8988T (cell line): ENCODE results near the gene UPB1.
A peak's percentile ranks its signal among the peaks of the same experiment; 100 is the strongest.
"Not testable (repeated sequence)": the region's sequence is repeated elsewhere in the genome, so short reads cannot be mapped to it uniquely, and the experiment has no call there.

Experiments
- DNase-seq: peaks from one replicate; pipeline ENCODE4 v3.0.0; 2011

The UPB1 gene

DNA sequence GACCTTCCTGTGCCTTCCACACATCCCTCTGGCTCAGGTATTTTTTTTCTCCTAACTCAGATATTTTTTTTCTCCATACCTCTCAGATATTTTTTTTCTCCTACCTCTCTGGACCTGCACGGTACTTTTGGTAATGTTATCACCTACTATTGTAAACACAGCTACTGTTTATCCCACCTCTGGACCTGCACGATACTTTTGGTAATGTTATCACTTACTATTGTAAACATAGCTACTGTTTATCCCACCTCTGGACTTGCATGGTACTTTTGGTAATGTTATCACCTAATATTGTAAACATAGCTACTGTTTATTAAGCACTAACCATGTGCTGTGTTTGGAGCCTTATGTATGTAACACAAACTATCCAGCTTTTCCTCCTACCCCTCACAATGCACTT is 12.1 kb upstream of the UPB1 start:
- no peak for DNase-seq

DNA sequence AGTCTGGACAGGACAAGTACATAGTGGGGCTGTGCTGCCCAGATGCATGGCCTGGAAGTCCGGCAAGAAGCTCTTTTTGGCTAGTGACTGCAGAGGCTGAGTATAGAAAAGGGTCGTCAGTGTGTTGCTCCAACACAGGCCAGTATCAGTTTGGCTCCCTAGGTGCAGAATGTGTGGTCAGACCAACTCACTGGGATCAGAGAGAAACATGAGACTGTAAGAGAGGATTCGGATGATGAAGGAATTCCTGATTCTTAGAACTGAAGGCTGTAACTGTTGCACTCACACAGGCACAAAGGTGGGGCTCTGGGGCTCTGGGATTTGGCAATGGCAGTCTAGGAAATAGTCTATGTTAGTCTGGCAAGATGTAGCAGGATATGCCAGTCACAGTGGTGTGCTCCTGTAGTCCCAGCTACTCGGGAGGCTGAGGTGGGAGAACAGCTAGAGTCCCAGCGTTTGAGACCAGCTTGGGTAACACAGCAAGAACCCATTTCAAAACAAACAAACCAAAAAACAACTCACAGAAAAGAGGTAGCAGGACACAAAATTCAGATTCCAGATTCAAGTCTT is 11.1 kb upstream of the UPB1 start:
- DNase-seq = no peak

DNA sequence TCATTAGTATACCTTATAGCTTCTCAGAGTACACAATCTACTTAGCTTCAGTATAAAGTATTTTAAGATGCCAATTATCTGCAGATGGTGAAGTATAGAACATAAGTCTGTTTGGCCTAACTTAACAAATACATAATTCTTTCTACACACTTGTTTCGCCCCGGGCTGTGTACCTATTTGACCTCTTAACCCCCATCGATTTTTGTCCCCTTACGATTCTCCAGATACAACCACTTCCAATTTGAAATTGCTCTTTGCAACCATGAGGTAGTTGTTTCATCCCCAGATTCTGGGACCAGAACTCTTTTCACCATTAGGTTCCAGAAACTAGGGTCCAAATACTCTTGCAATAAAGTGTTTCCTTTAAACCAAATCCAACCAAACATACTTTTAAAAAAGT is 10.0 kb upstream of the UPB1 start:
- no peak for DNase-seq

DNA sequence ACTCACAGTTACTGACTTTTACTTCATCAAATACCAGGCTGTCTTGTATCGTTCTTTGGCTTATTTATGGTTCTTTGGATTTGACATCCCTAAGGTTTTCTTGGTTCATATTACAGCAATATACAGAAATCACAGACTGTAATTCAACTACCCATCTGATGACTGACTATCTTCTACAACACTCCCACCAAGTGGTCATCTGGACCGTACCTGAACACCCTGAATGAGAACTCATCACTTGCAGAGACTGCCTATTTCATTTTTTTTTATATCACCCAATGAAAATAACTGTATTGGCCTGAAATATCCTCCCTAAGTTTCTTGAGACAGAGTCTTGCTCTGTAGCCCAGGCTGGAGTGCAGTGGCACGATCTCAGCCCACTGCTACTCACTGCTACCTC is 9.5 kb upstream of the UPB1 start:
- no peak for DNase-seq

DNA sequence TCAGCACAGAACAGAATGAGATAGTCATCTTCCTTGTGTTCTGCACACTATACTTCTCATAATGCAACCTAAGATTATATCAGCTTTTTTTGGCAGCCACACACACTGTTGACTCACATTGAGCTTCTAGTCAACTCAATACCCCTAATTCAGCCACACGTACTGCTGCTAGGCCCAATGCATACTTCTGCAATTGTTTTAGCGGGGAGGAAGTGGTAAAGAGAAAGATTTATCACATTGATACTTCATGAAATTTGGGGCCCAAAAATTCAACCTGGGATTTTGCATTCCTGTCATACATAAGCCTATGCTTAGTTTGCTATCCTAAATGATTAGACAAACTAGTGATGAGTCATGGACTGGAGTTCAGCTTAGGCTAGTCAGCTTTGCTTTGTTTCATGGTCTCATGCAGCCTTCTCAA is 8.6 kb upstream of the UPB1 start:
- no peak for DNase-seq

DNA sequence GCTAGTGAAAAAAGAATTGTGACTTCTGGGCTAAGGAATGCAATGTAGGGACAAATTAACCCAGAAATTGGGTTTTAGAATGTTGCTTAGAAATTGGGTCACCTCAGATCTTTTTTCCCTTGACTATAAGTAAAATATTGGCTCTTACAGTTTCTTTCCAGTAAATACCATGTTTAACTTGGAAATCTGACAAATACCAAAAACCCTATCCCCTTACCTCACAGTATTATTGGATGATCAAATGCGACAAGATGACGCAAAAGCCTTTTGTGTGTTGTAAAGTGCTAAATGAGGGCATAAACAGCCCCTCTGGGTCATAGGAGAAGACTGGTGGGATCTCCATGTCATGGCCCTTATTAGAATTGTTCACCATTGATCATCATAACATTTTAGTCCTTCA is 6.1 kb upstream of the UPB1 start:
- DNase-seq = no peak

DNA sequence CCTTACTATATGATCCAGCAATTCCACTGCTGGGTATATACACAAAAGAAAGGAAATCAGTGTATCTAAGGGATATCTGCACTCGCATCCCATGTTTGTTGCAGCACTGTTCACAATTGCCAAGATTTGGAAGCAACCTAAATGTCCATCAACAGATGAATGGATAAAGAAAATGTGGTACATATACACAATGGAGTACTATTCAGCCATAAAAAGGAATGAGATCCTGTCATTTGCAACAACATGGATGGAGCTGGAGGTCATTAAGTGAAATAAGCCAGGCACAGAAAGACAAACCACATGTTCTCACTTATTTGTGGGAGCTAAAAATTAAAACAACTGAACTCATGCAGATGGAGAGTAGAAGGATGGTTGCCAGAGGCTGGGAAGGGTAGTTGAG is 5.7 kb upstream of the UPB1 start:
- DNase-seq = not testable (repeated sequence)

DNA sequence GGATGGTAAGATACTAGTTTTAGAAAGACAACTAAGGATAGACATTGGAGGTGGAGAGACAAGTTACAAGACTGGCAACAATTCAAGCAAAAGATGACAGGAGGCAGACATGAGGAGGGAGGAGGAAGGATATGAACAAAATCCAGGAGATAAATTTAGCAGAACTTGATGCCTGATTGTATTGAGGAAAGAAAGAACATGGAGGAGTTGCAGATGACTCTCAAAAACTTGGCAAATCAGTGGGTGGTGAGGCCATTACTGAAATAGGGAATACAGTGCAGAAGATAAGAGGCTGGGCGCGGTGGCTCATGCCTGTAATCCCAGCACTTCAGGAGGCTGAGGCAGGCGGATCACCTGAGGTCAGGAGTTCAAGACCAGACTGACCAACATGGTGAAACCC is 2.7 kb upstream of the UPB1 start:
- no peak for DNase-seq

DNA sequence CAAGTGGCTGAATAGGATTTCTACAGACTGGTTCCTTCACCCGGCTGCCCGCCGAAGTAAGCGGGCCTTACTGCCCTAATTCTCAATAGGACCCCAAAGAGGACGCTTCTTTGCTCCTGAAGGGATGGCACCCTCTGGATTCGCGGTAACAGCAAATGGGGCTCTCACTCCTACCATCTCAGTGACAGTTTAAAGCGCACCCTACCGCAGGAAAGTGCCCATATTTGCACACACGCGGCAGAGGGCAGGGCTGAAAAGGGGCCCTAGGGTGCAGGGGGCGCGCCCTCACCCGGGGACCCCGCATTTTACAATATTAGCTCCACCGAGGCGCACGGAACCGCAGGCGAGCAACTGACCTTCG is 985 bp upstream of the UPB1 start:
- DNase-seq = no peak

DNA sequence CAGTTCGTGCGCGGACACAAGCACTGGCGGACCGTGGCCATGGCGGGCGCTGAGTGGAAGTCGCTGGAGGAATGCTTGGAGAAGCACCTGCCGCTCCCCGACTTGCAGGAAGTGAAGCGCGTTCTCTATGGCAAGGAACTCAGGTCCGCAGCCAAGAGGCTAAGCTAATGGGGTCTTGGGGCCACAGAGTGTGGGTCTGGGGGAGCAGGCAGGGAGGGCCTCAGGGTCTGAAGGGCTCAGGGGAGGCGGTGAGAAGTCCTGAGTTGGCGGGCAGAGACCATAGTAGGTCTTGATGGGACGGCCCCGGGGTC is 188 bp downstream of the UPB1 start:
- no peak for DNase-seq

DNA sequence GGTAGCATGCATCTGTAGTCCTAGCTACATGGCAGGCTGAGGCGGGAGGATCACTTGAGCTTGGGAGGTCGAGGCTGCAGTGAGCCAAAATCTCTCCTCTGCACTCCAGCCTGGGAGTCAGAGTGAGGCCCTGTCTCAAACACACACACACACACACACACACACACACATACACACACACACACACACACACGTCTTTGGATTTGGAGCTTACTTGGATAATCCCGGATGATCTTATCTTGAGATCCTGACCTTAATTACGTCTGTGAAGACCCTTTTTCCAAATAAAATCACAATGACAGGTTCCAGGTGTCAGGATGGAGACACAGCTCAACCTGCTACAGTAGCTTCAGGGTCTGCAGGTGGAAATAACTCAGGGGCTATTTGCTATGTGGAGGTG is 1.1 kb downstream of the UPB1 start:
- DNase-seq = no peak

DNA sequence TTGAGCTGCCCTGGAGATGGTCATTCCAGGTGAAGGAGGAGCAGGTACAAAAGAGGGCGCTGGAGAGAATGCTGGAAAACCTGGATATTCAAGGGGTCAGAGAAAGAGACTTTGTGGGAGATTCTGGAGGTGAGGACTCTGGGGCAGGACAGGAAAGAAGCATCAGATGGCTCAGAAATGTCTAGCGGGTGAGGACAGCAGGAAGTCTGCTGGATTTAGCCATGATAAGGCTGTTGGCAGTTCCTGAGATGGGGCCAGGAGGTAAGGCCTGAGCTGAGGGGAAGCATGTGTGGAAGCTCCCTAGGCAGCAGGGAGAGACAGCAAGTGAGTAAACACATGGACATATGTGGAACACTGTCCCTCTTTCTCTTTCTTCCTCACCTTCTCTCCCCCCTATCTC is 1.5 kb downstream of the UPB1 start:
- DNase-seq = no peak

DNA sequence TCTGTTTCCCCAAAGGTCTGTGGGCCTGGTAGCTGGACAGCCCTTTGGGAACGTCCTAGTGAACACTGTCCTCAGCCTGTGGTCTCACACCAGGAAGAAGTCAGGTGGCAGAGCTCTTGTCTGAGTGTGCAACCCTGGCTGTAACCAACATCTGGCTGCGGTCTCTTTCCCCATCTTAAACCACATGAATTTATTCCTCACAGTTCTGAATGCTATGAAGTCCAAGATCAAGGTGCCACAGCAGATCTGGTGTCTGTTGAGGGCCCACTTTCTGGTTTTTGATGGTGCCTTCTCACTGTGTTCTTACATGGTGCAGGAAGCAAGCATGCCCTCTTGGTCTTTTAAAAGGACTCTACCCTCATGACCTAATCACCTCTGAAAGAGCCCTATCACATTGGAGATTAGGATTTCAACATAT is 2.7 kb downstream of the UPB1 start:
- DNase-seq = no peak

DNA sequence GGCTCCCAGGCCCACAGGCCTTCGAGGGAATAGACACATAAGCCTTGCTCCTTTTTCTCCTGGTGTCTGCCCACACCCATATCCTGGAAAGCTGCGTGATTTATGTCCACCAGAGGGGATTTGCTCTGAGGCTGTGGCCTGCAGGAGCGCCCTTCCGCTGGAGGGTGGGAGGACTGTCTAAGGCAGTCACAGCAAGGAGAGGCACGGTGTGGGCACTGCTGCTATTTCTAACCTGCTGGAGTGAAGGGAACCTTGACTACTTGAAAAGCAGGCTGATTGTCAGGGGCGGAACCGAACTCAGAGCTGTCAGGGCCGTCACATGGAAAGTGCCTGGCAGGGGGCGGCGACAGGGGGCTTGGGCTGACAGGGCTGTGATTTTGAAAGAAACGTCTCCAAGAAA is 3.7 kb downstream of the UPB1 start:
- no peak for DNase-seq

DNA sequence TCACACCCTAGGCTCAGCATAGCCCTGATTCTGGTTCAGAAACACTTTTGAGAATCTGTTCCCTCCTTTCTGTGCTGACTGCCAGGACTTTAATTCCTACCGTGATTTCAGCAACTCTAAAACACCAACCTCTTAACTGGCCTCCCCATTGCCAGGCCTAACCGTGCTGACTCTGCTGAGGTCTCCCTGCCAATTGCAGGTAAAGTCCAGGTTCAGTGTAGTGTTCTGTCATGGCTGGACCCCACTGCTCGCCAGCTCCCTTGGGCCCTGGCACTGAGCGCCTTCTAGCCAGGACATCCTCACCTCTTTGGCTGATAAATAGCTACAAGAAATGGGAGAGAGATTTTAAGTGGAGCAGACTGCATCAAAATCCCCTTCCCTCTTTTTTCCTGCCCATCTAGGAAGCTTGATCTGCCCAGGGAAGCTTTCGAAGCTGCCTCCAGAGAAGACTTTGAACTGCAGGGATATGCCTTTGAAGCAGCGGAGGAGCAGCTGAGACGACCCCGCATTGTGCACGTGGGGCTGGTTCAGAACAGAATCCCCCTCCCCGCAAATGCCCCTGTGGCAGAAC is 4.7 kb downstream of the UPB1 start:
- no peak for DNase-seq

DNA sequence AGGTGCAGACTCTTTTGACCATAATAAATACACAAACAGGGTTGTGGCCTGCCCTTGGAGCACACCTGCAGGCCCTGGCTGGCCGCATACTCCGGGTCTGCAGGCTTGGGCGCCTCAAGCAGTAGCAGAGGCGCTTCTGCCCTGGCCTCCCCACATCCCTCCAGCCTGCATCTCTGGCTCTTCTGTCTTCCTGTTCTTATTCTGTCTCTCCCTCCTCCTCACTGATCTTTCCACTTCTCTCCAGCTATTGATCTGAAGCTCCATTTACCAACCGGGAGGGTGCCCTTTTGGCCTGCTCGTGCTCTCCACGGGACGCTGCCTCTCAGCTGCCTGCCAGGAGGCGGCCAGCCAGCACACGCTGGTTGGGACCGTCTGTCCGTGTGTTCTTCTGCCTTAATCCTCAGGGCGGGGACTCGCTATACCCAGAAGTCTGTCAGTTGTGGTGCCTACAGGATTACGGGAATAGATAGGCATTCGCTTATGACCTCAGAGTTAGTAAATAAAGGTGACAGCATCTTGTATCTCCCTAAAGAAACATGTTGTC is 5.2 kb downstream of the UPB1 start:
- no peak for DNase-seq

DNA sequence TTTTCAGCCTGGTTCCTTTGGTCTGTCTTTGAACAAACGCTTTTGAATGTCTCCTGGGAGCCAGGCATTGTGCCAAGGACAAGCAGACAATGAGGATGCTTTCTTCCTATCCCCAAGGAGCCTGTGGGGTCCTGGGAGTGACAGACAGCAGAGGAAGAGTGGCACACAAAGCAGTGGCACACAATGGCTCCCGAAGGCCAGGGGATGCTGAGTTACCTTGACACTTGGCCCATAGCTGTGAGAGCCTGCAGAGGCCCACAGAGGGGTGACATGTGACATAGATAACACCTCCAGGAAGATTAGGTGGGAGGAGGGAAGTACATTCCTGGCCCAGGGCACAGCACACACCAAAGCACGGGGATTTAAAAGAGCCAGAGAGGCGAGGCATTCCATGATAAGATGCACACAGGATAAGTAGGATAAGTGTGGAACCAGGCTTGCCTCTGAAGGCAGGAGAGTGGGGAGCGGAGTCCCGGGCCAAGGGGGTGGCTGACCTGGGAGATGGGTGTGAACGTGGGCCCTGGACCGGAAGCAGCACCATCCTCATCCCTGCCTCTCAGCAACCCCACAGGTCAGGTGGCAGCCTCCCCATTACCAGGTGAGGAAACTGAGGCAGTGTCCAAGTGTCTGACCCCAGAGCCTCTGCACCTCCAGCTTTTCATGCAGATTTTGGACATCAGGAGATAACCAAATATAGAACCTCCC is 6.3 kb downstream of the UPB1 start:
- DNase-seq = no peak

DNA sequence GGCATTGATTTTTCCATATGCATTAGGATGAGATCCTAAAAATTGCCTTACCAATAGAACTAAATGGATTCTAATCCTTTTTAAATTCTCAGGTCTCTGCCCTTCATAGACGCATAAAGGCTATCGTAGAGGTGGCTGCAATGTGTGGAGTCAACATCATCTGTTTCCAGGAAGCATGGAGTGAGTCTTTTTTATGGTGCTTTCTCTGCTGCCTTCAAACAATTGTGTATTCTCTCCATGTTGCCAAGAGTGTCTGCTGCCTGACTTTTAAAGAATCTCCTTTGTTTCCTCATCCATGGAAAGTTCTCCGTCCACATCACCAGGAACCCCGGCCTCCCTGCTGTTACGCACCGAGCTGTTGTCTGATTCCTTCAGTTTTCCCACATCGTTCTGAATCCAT is 6.9 kb downstream of the UPB1 start:
- DNase-seq = no peak

DNA sequence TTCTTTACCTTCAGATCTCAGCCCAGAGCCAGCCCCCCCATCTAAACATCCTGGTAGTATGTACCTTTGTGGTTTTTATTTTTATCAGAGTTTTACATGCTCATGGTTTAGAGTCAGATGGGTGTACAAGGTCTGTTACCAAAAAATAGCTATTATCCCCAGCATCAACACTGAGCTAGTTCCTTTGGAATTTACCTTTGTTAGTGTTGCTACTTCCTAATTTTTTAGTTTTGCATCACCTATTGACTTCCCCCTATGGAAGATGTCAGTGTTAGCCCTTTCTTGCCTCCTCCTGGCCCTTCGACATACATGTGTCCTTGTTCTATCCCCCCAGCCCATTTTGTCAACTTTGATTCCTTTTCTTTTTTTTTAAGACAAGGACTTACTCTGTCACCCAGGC is 7.4 kb downstream of the UPB1 start:
- no peak for DNase-seq

DNA sequence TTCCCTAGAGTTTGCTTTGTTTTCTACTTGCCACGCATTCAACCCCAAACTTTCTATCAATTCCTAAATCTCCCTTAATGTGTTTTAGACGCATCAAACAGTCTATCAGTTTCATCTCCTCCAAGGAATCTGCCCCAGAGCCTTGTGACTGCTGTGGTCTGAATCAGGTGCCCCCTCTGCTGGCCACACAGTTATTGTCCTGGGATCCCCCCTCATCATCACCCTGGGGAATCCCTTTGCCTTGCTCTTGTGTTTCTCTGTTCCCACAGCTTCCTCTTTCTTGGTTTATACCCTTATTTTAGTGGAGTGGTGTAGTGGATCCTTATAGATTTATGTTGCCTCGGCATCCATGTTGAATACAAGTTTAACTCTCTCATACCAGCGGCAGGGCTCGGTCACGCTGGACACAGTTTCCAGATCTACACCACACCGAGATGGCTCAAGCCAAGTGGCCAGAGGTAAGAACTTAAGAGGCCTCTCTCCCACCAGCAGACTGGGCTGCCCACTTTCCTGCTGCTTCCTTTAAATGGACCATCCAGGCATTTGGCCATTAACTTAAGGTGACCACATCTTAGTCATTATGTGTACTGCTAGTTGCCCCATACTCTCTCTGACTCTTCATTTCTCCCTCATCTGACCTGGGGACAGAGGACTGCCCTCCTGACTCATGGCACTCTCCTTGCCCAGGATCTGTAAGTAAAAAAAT is 8.2 kb downstream of the UPB1 start:
- DNase-seq = peak; percentile 70

DNA sequence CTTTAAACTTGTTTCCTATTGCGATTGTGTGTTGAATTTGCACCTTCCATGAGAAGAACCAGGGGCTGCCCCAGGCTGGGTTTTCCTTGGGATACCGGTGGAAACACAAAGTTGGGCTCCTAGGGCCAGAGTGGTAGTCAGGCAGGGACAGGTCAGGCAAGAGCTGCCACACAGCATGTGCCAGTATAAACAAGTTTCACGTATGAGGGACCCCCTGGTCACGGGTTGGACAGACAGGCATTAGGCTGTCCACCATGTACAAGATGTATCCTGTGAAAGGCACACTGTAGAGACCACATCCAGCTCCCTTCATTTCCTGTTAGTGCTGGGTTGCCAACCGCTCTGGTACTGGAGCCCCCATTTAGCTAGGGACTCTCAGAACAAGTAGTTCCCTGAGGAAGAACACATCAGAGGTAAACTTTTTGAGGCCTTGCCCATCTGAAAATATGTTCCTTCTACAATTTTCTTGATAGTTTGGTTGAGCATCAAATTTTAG is 8.8 kb downstream of the UPB1 start:
- no peak for DNase-seq

DNA sequence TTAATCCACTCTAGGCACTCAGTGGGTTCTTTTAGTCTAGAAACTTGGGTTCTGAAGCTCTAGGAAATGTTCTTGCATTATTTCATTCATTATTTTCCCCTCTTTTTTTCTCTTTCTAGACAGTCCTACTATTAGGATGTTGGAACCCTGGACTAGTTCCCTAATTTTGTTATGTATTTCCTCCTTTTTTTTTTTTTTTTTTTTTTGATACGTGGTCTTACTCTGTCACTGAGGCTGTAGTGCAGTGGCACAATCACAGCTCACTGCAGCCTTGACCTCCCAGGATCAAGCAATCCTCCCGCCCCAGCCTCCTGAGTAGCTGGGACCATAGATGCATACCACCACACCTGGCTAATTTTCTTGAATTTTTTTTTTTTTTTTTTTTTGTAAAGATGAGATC is 9.4 kb downstream of the UPB1 start:
- no peak for DNase-seq

DNA sequence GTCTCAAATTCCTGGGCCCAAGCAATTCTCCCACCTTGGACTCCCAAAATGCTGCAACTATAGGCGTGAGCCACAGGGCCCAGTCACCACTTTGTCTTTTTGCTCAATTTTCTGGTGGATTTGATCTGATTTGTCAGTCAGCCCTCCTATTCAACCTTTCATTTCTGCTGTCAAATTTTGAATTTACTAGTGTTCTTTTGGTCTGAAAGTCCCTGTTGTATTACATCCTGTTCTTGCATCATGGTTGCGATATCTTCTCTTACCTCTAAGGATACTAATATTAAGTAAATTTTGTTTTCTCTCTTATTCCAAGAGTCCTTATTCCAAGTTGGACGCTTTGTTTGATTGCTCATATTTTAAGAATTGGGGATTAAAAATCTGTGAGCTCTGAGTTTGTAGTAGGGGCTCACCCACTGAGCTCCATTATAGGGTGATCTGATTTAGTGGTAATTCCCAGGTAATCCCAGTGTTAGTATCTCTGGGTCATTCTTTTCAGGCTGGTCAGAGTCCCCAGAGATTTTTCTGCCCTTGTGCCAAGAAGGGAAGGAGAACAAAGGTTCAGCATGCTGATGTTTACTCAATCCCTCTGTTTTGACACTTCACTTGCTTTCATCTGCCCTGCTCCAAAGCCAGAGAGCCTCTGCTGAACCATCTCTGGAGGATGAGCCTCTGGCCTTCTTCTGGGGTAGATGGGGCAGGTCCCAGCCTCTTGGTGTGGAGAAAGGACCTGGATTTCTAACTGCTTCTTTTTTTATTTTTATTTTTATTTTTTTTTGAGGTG is 10.0 kb downstream of the UPB1 start:
- DNase-seq = no peak
